Nephron progenitor cell (in vitro differentiated cells): ENCODE data around the gene TNRC6C.

Experiments used
- DNase-seq: peaks from one replicate; pipeline ENCODE4 v3.0.0; 2021
- H3K27ac Mint-ChIP-seq: 2 replicates; pipeline ENCODE4 v1.8.0; 2021; ENCODE audit warnings: mild to moderate bottlenecking, moderate library complexity, mixed read lengths
- H3K27me3 Mint-ChIP-seq: 2 replicates; pipeline ENCODE4 v1.8.0; 2021; ENCODE audit warnings: mild to moderate bottlenecking, low read depth, mixed read lengths; ENCODE audit not compliant: poor library complexity
- H3K36me3 Mint-ChIP-seq: 2 replicates; pipeline ENCODE4 v1.8.0; 2021; ENCODE audit warnings: low read depth, mixed read lengths
- H3K4me1 Mint-ChIP-seq: 2 replicates; pipeline ENCODE4 v1.8.0; 2021; ENCODE audit warnings: mixed read lengths
- H3K4me3 Mint-ChIP-seq: 2 replicates; pipeline ENCODE4 v1.8.0; 2021; ENCODE audit warnings: mild to moderate bottlenecking, moderate library complexity, mixed read lengths
- H3K9me3 Mint-ChIP-seq: 2 replicates; pipeline ENCODE4 v1.8.0; 2021; ENCODE audit warnings: mild to moderate bottlenecking, moderate library complexity, mixed read lengths
- CTCF ChIP-seq: fragments of 200-600 bp; sonication (generic); IDR thresholded peaks from 2 replicates; pipeline ENCODE4 v1.5.0; 2021; ENCODE audit warnings: antibody characterized with exemption

The TNRC6C gene

GRCh38 chr17:78045316-78045715, 86.8 kb downstream of the TNRC6C start:
- Mint-ChIP-seq H3K27ac (no peak overlapping the region), H3K36me3 (peaks cover 67% of the 10 kb centered on the region), H3K4me3 (no peak overlapping the region), H3K9me3 (peaks cover 19% of the 10 kb centered on the region), H3K4me1 (no peaks in the 10 kb centered on the region), H3K27me3 (no peaks in the 10 kb centered on the region)
- no peak for TF ChIP-seq CTCF
- no peak for DNase-seq

- DNase-seq: no peak
- Mint-ChIP-seq H3K27ac (no peak overlapping the region), H3K36me3 (peaks cover 80% of the 10 kb centered on the region), H3K4me3 (no peak overlapping the region), H3K4me1 (no peaks in the 10 kb centered on the region), H3K27me3 (no peaks in the 10 kb centered on the region), H3K9me3 (peaks cover 19% of the 10 kb centered on the region)
- no peak for TF ChIP-seq CTCF
These were observed 88.4 kb downstream of the TNRC6C start for GRCh38 chr17:78046923-78047322.

GRCh38 chr17:78048346-78049292, 90.1 kb downstream of the TNRC6C start:
- Mint-ChIP-seq H3K27me3 (no peaks in the 10 kb centered on the region), H3K27ac (no peak overlapping the region), H3K4me3 (no peak overlapping the region), H3K4me1 (no peaks in the 10 kb centered on the region), H3K9me3 (peaks cover 17% of the 10 kb centered on the region), H3K36me3 (peaks cover 77% of the 10 kb centered on the region)
- no peak for DNase-seq
- no peak for TF ChIP-seq CTCF

- peaks cover 76% of the 10 kb centered on the region for H3K36me3 Mint-ChIP-seq
- no peaks in the 10 kb centered on the region for H3K4me1 Mint-ChIP-seq
- DNase-seq: no peak
- no peak for TF ChIP-seq CTCF
- H3K27ac Mint-ChIP-seq: no peak overlapping the region
- no peaks in the 10 kb centered on the region for H3K27me3 Mint-ChIP-seq
- peaks cover 9% of the 10 kb centered on the region for H3K9me3 Mint-ChIP-seq
- H3K4me3 Mint-ChIP-seq: no peak overlapping the region
These were observed 91.1 kb downstream of the TNRC6C start for GRCh38 chr17:78049609-78050008.

- Mint-ChIP-seq H3K9me3 (no peaks in the 10 kb centered on the region), H3K4me3 (no peak overlapping the region), H3K4me1 (no peaks in the 10 kb centered on the region), H3K27me3 (no peaks in the 10 kb centered on the region), H3K36me3 (peaks cover 67% of the 10 kb centered on the region), H3K27ac (no peak overlapping the region)
- no peak for DNase-seq
- no peak for TF ChIP-seq CTCF
These were observed 92.9 kb downstream of the TNRC6C start for GRCh38 chr17:78051186-78051972.
